HEK293 (cell line): ENCODE measurements around the gene DNAJC21.

Source experiments
- CTCF ChIA-PET: fragments of 350-600 bp; formaldehyde crosslinking; extraction: SDS; loops from one replicate; lab custom pipeline; 2021; ENCODE audit warnings: antibody characterized with exemption; lab: Yijun Ruan, JAX
- POLR2A ChIA-PET: fragments of 300-600 bp; formaldehyde crosslinking; extraction: SDS; loops from one replicate; lab custom pipeline; 2020; ENCODE audit warnings: antibody characterized with exemption, inconsistent platforms; lab: Yijun Ruan, JAX
- H3K27ac ChIP-seq: fragments of 200-500 bp; sonication (Bioruptor generic); 2 replicates; pipeline ENCODE4 v1.5.1; 2014; ENCODE audit warnings: low read depth, low read length, control low read depth, inconsistent platforms; ENCODE audit errors: extremely low read depth
- H3K36me3 ChIP-seq, 2 experiments: fragments of 200-500 bp in 1 of 2; sonication (Bioruptor generic) in 1 of 2; 1 replicate in 1 of 2; 2 replicates in 1 of 2; pipeline ENCODE4 v1.5.1; 2014 to 2017; ENCODE audit warnings: inconsistent platforms in 2 of 2, low read length in 2 of 2; ENCODE audit not compliant: control insufficient read depth in 2 of 2, insufficient read depth in 1 of 2
- H3K4me1 ChIP-seq: fragments of 200-500 bp; sonication (Bioruptor generic); 2 replicates; pipeline ENCODE4 v1.5.1; 2014; ENCODE audit warnings: mild to moderate bottlenecking, low read length, inconsistent platforms; ENCODE audit not compliant: control insufficient read depth, insufficient read depth
- H3K4me3 ChIP-seq: 2 replicates; pipeline ENCODE4 v1.5.1; 2011; ENCODE audit warnings: low read depth, mild to moderate bottlenecking, control low read depth, low read length, moderate library complexity
- H3K9me3 ChIP-seq: fragments of 200-500 bp; sonication (Bioruptor generic); 2 replicates; pipeline ENCODE4 v1.5.1; 2014; ENCODE audit warnings: low read depth, low read length, inconsistent platforms; ENCODE audit not compliant: control insufficient read depth, insufficient read depth
- AEBP2 ChIP-seq: fragments of 450-650 bp; formaldehyde crosslinking; IDR thresholded peaks from 2 replicates; pipeline ENCODE4 v1.5.1; 2016; ENCODE audit warnings: missing biosample characterization, missing genetic modification characterization, borderline replicate concordance
- CTCF ChIP-seq: fragments of 450-650 bp; formaldehyde crosslinking; IDR thresholded peaks from 2 replicates; pipeline ENCODE4 v1.5.1; 2016; ENCODE audit warnings: missing biosample characterization, missing genetic modification characterization
- PRDM1 ChIP-seq: fragments of 450-650 bp; formaldehyde crosslinking; IDR thresholded peaks from 2 replicates; pipeline ENCODE4; 2016; ENCODE audit warnings: missing biosample characterization, missing genetic modification characterization
- SCRT2 ChIP-seq: fragments of 450-650 bp; formaldehyde crosslinking; IDR thresholded peaks from 2 replicates; pipeline ENCODE4 v1.5.1; 2016; ENCODE audit warnings: missing biosample characterization, missing genetic modification characterization
- SP7 ChIP-seq: fragments of 450-650 bp; formaldehyde crosslinking; IDR thresholded peaks from 2 replicates; pipeline ENCODE4 v1.5.1; 2016; ENCODE audit warnings: missing biosample characterization, missing genetic modification characterization
- TRIM28 ChIP-seq: IDR thresholded peaks from 2 replicates; pipeline ENCODE4 v1.6.1; 2011; ENCODE audit warnings: low read length, control low read depth, borderline replicate concordance
- WT1 ChIP-seq: fragments of 450-650 bp; formaldehyde crosslinking; IDR thresholded peaks from 2 replicates; pipeline ENCODE4 v1.5.1; 2016; ENCODE audit warnings: missing biosample characterization, missing genetic modification characterization
- ZBTB11 ChIP-seq: fragments of 450-650 bp; formaldehyde crosslinking; conservative IDR thresholded peaks from 2 replicates; pipeline ENCODE4 v1.5.1; 2016; ENCODE audit warnings: low read depth, missing biosample characterization, missing genetic modification characterization
- ZBTB6 ChIP-seq: fragments of 450-650 bp; formaldehyde crosslinking; IDR thresholded peaks from 2 replicates; pipeline ENCODE4 v1.5.1; 2017; ENCODE audit warnings: missing biosample characterization, missing genetic modification characterization
- ZBTB8A ChIP-seq: fragments of 450-650 bp; formaldehyde crosslinking; IDR thresholded peaks from 2 replicates; pipeline ENCODE4 v1.5.1; 2016; ENCODE audit warnings: missing biosample characterization, missing genetic modification characterization
- ZEB2 ChIP-seq: fragments of 450-650 bp; formaldehyde crosslinking; IDR thresholded peaks from 2 replicates; pipeline ENCODE4 v1.5.1; 2016; ENCODE audit warnings: missing biosample characterization, missing genetic modification characterization
- ZNF155 ChIP-seq: fragments of 450-650 bp; formaldehyde crosslinking; IDR thresholded peaks from 2 replicates; pipeline ENCODE4 v1.5.1; 2016; ENCODE audit warnings: missing biosample characterization, missing genetic modification characterization
- ZNF184 ChIP-seq: fragments of 450-650 bp; IDR thresholded peaks from 2 replicates; pipeline ENCODE4 v1.5.1; 2018; ENCODE audit warnings: missing biosample characterization, mild to moderate bottlenecking, missing genetic modification characterization
- ZNF2 ChIP-seq: fragments of 450-650 bp; formaldehyde crosslinking; IDR thresholded peaks from 2 replicates; pipeline ENCODE4 v1.5.1; 2016; ENCODE audit warnings: missing biosample characterization, missing genetic modification characterization
- ZNF221 ChIP-seq: fragments of 450-650 bp; formaldehyde crosslinking; IDR thresholded peaks from 2 replicates; pipeline ENCODE4 v1.5.1; 2017; ENCODE audit warnings: missing biosample characterization, missing genetic modification characterization, borderline replicate concordance
- ZNF239 ChIP-seq: fragments of 450-650 bp; formaldehyde crosslinking; IDR thresholded peaks from 2 replicates; pipeline ENCODE4 v1.5.1; 2016; ENCODE audit warnings: missing biosample characterization, missing genetic modification characterization
- ZNF302 ChIP-seq: fragments of 450-650 bp; formaldehyde crosslinking; IDR thresholded peaks from 2 replicates; pipeline ENCODE4 v1.5.1; 2016; ENCODE audit warnings: missing biosample characterization, missing genetic modification characterization, low read depth
- ZNF311 ChIP-seq: fragments of 450-650 bp; formaldehyde crosslinking; IDR thresholded peaks from 2 replicates; pipeline ENCODE4 v1.5.1; 2017; ENCODE audit warnings: missing biosample characterization, missing genetic modification characterization, borderline replicate concordance
- ZNF335 ChIP-seq: fragments of 450-650 bp; formaldehyde crosslinking; conservative IDR thresholded peaks from 2 replicates; pipeline ENCODE4 v1.5.1; 2016; ENCODE audit warnings: missing biosample characterization, missing genetic modification characterization
- ZNF37A ChIP-seq: fragments of 450-650 bp; IDR thresholded peaks from 2 replicates; pipeline ENCODE4 v1.5.1; 2018; ENCODE audit warnings: missing biosample characterization, missing genetic modification characterization
- ZNF426 ChIP-seq: fragments of 450-650 bp; formaldehyde crosslinking; IDR thresholded peaks from 2 replicates; pipeline ENCODE4 v1.5.1; 2017; ENCODE audit warnings: missing biosample characterization, missing genetic modification characterization, mild to moderate bottlenecking, inconsistent platforms, moderate library complexity
- ZNF513 ChIP-seq: fragments of 450-650 bp; IDR thresholded peaks from 2 replicates; pipeline ENCODE4 v1.5.1; 2018; ENCODE audit warnings: missing biosample characterization, missing genetic modification characterization
- ZNF600 ChIP-seq: fragments of 450-650 bp; formaldehyde crosslinking; IDR thresholded peaks from 2 replicates; pipeline ENCODE4 v1.5.1; 2016; ENCODE audit warnings: missing biosample characterization, missing genetic modification characterization
- ZNF623 ChIP-seq: fragments of 450-650 bp; formaldehyde crosslinking; IDR thresholded peaks from 2 replicates; pipeline ENCODE4 v1.5.1; 2016; ENCODE audit warnings: missing biosample characterization, missing genetic modification characterization
- ZNF660 ChIP-seq: fragments of 450-650 bp; IDR thresholded peaks from 2 replicates; pipeline ENCODE4 v1.5.1; 2018; ENCODE audit warnings: missing biosample characterization, mild to moderate bottlenecking, missing genetic modification characterization
- ZNF747 ChIP-seq: fragments of 450-650 bp; formaldehyde crosslinking; IDR thresholded peaks from 2 replicates; pipeline ENCODE4 v1.5.1; 2016; ENCODE audit warnings: missing biosample characterization, missing genetic modification characterization
- ZNF791 ChIP-seq: fragments of 450-650 bp; formaldehyde crosslinking; IDR thresholded peaks from 2 replicates; pipeline ENCODE4 v1.5.1; 2016; ENCODE audit warnings: missing biosample characterization, missing genetic modification characterization
- ZSCAN30 ChIP-seq: fragments of 450-650 bp; IDR thresholded peaks from 2 replicates; pipeline ENCODE4 v1.5.1; 2018; ENCODE audit warnings: missing biosample characterization, mild to moderate bottlenecking, missing genetic modification characterization, moderate library complexity
- TF ChIP-seq, protein P1 (sequence below): fragments of 450-650 bp; formaldehyde crosslinking; IDR thresholded peaks from 2 replicates; pipeline ENCODE4 v1.5.1; 2016; ENCODE audit warnings: missing biosample characterization, missing genetic modification characterization

The DNAJC21 gene

DNA sequence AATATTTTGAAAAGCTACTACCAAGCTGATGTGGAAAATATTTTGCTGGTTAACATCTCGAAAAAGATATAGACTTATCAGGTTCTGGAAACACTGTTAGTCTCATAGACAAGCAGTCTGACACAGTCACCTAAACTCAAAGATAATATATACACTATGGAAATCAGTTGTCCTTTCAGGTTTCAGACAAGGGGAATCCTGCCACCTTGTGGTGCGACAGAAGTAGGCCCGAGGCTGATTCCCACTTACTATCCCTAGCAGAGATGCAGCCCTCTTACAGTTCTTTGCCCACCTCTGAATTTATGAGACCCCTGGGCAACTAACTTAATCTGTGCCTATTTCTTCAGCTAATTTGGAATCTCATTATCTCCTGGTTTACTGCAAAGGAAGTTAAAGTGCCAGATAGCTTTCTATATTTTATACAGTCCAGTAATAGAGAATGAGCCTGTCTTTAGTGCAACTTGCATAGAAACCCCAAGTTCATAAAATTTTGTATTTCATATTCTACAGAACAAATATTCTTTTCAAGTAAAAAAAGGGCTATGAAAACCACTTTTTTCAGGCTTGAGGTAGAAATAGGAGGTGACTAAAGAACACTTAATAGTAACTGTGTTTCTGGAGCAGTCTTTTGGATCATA lies 31.0 kb upstream of the DNAJC21 start:
- no peaks in the 10 kb centered on the region for H3K9me3 ChIP-seq
- H3K27ac ChIP-seq, result no peak overlapping the region
- no peaks in the 10 kb centered on the region for H3K4me1 ChIP-seq
- H3K36me3 ChIP-seq, result peaks cover 0 to 4% of the 10 kb centered on the region in 2 experiments; a peak in 2 of 3 replicates
- no peak overlapping the region for H3K4me3 ChIP-seq
- ChIA-PET POLR2A (interaction anchor here (0.6 kb wide), 1 partner anchor 413 kb away, joined by 3 read pairs; no protein-coding TSS in a partner anchor), CTCF (interaction anchor here (0.6 to 8.9 kb wide), 81 partner anchors 8 to 1400 kb away, joined by 3 to 156 read pairs (median 4); no protein-coding TSS in a partner anchor)
- TF ChIP-seq ZNF426 (tag by site-specific recombination), result no peak
- TF ChIP-seq, protein P1, sequence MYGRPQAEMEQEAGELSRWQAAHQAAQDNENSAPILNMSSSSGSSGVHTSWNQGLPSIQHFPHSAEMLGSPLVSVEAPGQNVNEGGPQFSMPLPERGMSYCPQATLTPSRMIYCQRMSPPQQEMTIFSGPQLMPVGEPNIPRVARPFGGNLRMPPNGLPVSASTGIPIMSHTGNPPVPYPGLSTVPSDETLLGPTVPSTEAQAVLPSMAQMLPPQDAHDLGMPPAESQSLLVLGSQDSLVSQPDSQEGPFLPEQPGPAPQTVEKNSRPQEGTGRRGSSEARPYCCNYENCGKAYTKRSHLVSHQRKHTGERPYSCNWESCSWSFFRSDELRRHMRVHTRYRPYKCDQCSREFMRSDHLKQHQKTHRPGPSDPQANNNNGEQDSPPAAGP (tag by site-specific recombination), result no peak
- TF ChIP-seq AEBP2, result no peak
- TF ChIP-seq ZNF747 (tag by site-specific recombination), result no peak
- no peak for TF ChIP-seq WT1 (tag by site-specific recombination)
- TF ChIP-seq TRIM28, result no peak
- 0 out of 2 replicates have a peak, but pooled peaks have one; percentile 36 for TF ChIP-seq ZEB2 (tag by site-specific recombination)
- TF ChIP-seq ZNF311, result no peak
- TF ChIP-seq ZBTB11 (tag by site-specific recombination), result no peak
- TF ChIP-seq ZNF660 (tag by site-specific recombination), result peak; percentile 94
- TF ChIP-seq ZNF184, result no peak
- TF ChIP-seq ZNF37A (tag by site-specific recombination), result no peak
- no peak for TF ChIP-seq ZNF623 (tag by site-specific recombination)
- TF ChIP-seq ZNF600, result no peak
- TF ChIP-seq ZSCAN30 (tag by site-specific recombination), result 0 out of 2 replicates have a peak, but pooled peaks have one; percentile 28
- peak; percentile 5; the same call in 1 of the 2 replicates for TF ChIP-seq ZNF513 (tag by site-specific recombination)
- no peak for TF ChIP-seq ZNF239 (tag by site-specific recombination)
- TF ChIP-seq ZNF335, result 0 out of 2 replicates have a peak, but pooled peaks have one; percentile 15
- TF ChIP-seq ZNF221 (tag by site-specific recombination), result no peak
- no peak for TF ChIP-seq ZNF791
- no peak for TF ChIP-seq SCRT2
- TF ChIP-seq ZBTB8A (tag by site-specific recombination), result no peak
- no peak for TF ChIP-seq ZNF155
- peak; percentile 78 for TF ChIP-seq CTCF (tag by site-specific recombination)
- TF ChIP-seq PRDM1, result no peak
- no peak for TF ChIP-seq ZNF302 (tag by site-specific recombination)
- no peak for TF ChIP-seq ZBTB6 (tag by site-specific recombination)
- TF ChIP-seq ZNF2 (tag by site-specific recombination), result 0 out of 2 replicates have a peak, but pooled peaks have one; percentile 19
- no peak for TF ChIP-seq SP7 (tag by site-specific recombination)
